Amniotic epithelial cell (primary cell): ENCODE data around the gene RPS4Y2.

Experiments
- DNase-seq: peaks from one replicate; pipeline ENCODE4 v3.0.0-alpha.2; 2010; ENCODE audit warnings: low read depth

Gene RPS4Y2

DNA sequence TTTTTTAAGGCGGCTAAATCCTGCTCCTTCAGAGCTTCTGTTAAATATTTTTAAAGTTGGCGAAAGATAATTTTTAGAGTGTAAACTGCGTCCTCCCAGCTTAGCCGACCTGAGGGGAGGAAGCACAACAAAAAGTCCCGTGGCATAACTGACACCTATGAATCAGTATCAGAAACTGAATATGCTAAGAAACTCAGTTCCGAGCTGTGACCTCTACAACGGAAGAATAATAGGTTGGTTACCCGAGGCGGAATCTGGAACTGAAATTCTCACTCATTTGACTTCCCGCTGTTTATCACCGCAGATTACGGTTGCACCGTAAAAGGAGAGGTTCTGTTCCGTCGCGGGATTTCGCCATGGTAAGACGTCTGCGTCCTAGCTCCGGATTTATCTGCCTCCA lies at the start of gene RPS4Y2:
Gene RPS4Y2 (plus strand): TSS at position 301 of the 400 bp plus-strand sequence. CDS start 56 bp downstream, at position 357.
- DNase-seq: no peak

DNA sequence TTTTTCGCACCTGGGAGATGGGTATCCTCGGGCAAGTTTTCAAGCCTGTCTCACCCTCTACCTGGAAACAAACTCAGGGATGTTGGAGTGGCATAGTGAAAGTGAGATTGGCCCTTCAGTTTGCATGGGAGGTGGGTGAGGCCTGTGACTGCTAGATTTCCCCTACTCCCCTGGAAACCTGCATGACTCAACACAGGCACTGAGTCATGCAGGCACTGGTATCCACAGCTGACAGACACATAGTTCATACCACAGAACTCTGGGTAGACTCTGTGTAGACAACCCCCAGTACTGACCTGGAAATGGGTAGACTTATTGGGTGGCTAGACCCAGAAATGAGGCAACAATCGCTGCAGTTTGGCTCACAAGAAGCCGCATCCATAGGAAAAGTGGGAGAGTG lies 41.5 kb upstream of the RPS4Y2 start:
- DNase-seq: no peak

DNA sequence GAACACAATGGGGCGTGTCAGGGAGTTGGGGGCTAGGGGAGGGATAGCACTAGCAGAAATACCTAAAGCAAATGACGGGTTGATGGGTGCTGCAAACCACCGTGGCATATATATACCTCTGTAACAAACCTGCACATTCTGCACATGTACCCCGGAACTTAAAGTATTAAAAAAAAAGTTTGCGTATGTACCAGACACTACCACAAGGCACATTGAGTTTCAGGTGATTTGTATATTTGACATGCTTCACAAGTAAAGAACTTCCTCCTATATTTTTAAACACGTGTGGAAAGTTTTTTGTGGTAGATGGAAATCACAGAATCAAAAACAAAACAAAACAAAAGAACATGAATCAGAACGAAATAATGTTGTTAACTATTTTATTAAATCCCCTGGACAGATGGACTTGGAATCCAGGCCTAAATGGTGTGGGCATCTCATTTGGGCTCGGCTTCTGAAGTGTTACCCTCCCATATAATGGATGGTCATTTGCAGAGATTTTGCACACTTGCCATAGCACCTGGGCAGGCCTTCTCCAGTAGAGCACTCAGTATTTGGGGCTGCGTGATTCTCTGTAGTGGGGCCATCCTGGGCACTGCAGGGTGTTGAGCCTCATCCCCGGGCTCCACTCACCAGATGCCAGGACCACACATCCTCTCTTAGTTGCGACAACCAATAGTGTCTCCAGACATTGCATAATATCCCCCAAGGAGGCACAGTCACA lies 29.6 kb upstream of the RPS4Y2 start:
- DNase-seq: no peak

DNA sequence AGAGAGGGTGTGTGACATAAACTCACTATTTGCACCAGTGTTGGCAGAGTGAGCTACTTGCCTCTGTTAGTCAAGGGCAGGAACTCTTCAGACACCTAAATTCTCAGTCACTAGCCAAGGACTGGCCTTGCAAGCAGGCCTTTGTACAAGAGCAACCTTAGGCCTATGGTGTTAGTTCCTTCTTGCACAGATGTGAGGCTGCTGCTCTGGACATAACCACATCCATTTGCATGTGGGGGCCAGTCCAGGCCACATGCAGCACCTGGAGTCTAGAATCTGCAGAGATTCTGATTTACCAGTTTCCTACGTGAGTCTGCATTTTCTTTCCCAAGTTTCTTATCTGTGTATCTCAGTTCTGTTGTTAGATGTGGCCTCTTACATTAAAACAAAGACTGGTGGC lies 20.7 kb upstream of the RPS4Y2 start:
- DNase-seq: no peak

DNA sequence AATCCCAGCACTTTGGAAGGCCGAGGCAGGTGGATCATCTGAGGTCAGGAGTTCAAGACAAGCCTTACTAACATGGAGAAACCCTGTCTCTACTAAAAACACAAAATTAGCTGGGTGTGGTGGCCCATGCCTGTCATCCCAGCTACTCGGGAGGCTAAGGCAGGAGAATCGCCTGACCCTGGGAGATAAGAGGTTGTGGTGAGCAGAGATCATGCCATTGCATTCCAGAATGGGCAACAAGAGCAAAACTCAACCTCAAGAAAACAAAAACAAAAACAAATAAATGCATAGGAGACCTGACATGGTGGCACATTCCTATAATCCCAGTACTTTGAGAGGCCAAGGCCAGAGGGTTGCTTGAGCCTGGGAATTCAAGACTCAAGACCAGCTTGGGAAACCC lies 16.1 kb upstream of the RPS4Y2 start:
- no peak for DNase-seq

DNA sequence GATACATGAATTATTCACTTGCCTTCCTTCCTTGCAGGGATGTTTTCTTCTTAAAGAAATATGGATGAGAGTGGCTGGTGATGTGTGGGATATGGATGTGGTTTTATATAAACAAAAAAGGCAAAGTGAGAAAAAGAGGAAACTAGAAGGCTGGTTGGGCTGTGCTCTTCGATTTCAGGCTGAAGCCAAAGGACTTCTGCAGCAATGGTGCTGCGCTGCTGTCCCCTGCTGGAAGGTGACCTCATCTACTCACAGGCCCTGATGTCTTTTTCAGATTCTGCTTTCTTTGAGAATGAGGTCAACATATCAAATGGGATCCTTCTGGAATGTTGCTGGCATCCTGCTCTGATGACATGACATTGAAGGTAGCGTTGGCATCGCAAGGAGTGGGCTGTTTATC lies 15.3 kb upstream of the RPS4Y2 start:
- no peak for DNase-seq

DNA sequence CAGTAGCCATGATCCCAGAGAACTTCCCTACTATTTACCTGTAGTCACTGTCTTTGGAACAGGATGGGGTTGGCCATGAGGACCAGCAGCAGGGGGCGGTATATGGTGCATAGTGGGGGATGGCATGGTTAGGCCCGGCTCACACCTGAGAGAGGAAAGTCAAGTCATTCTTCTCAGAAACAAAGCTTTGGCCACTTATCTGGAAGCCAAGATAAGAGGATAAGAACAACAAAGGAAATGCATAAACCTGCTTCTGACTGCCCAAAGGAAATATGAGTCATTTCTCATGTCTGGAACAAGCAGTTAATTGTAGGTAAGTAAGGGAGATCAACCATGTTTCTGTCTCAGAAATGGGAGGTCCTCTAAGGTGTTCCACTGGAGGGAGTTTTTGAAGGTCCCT lies 10.8 kb upstream of the RPS4Y2 start:
- no peak for DNase-seq

DNA sequence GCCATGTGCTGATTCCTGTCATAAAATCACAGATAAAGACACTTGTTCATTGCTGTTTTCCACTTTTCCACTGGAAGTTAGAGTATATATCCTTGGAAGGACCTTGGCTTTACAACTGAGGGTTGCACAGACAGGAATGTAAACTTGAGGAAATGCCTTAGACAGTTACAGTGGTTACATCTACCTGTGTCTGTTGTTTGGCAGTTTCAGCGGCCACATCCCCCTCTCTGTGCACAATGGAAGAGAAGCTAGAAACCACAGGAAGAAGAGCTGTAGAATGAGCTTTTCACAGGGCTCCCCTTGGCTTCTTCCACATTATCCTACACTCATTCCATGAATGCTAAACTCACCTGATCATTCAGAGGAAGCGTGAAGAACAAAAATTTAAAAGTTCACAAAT lies 9.0 kb upstream of the RPS4Y2 start:
- no peak for DNase-seq

DNA sequence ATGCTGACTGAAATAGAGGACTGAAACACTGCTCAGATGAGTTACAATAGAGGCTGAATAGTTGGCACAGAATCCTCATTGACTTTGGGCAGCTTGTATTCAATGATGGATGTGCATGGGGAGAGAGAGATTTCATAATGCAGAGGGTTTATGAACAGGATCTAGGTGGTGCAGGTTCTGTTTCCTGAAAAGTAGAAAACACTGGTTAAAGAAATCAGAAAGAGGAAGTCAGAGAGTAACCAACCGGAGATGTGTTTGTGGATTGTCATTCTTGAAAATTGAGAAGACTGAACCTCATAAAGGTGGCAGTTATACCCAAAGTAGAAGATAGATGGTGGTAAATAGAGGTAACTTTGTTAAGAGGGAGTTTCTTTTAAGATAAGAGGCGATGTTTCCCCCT lies 8.0 kb downstream of the RPS4Y2 start:
- DNase-seq: no peak

DNA sequence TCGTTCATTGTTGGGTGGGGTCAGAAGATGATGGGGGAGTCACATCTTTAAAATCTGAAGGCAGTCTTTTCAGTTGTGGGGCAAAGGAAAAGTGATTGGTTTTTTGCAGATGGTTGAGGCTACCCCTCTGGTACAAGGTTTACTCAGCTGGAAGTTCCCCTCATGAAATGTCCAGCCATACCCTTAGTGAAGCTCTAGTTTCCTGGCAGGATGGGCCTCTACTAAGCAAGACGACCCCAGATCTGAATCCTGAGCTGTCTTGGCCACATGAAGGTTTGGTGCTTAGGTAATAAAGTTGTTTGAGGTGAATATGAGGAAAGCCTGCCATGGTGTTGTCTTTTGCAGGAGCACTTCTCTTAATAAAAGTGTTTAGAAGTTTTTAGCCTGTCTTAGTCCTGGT lies 9.2 kb downstream of the RPS4Y2 start:
- DNase-seq: no peak

DNA sequence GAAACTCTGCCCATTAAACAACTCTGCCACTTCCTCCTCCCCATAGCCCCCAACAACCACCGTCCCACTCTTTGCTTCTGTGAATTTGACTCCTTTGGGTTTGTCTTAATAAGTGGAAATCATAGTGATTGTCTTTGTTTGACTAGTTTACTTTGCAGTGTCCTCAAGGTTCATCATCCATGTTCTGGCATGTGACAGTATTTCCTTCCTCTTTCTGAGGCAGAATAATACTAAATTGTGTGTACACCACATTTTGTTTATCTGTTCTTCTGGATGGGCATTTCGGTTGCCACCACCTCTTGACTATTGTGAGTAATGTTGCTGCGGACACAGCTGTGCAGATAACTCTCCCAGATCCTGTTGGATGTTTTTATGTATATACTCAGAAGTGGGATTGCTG lies 14.8 kb downstream of the RPS4Y2 start:
- no peak for DNase-seq

DNA sequence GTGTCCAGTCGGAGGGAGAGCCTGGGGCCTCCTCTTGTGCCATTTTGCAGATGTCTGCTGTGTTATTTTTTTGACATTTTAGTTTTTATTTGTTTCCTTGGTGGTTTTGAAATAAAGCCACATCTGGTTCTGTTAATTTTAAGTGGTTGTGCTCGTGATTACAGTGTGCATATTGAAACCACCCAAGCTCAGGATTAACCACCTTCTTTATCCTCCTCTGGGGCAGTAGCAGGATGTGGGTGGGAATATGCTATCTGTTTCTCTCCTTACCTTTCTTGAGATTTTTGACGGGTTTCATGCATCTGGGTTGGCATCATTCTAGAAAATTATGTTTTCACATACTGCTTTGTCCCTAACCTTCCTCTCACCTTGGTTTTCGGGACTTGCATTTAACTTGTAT lies 20.2 kb downstream of the RPS4Y2 start:
- no peak for DNase-seq

DNA sequence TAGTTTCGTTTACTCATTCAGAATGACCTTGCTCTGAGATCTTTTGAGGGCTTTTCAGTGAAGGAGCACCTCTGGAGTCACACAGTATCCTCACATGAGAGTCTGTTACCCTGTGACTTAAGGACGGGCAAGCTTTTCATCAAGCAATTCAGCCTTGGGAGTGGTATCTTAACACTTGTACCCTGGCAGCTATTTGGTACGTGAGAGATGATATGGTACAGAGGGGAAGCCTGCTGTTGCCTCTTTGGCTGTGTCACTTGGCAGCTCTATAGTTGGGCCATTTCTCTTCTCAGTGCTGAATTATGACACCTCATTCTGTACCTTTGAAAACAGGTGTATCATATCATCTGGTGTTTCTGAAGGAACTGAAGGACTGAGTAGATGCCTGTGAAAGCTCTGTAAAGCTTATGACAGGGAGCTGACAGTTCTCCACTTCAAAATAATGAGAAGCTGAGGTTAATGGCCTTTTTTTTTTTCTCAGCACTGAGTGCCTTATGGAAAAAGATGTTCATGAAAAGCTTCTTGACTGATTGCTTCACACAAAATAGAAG lies 24.3 kb downstream of the RPS4Y2 start:
- no peak for DNase-seq

DNA sequence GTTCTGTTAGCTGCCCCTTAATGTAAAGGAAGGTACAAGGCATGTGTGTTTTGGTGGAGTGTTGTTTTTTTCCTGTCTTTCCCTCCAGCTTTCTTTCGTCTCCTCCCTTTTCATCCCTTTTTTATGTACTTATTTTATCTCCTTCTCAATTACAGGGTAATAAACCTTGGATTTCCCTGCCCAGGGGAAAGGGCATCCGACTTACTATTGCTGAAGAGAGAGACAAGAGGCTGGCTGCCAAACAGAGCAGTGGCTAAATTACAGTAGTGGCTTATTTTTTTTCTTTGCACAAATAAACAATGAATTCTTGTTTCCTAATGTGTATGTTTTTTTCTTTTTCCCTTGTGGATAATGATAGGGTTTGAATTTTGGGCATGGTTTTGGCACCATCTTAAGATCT lies 24.9 kb downstream of the RPS4Y2 start:
- DNase-seq: no peak

DNA sequence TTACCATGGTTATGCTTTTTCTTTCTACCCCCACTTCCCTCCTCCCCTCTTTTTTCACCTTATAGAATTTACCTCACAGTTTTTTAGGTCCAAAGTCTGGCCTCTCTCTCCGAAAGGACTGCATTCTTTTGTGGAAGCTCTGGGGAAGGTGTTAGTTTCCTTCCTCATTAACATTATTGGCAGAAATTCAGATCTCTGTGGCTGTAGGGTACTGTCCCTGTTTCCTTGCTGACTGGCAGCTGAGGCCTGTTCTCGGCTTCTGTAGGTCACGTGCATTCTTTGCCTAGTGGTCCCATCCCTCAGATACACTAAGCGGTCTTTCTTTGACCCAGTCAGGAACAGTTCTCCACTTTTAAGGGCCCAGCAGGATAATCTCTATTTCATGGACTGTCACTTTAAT lies 25.5 kb downstream of the RPS4Y2 start:
- no peak for DNase-seq

DNA sequence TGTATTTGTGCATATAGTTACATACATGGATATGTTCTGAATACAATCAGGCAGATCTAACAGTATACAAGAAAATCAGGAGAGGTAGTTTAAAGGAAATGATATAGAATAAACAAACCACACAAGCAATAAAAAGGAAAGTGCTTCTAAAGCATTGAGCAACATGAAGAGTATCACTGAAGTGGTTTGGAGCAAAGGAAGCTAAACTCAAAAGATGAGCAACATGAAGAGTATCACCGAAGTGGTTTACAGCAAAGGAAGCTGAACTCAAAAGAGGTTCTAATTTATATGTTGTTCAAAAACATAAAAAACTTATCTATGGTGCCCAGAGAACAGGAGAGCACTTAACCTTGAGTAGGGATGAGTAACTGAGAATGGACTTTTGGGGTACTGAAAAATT lies 29.1 kb downstream of the RPS4Y2 start:
- DNase-seq: no peak

DNA sequence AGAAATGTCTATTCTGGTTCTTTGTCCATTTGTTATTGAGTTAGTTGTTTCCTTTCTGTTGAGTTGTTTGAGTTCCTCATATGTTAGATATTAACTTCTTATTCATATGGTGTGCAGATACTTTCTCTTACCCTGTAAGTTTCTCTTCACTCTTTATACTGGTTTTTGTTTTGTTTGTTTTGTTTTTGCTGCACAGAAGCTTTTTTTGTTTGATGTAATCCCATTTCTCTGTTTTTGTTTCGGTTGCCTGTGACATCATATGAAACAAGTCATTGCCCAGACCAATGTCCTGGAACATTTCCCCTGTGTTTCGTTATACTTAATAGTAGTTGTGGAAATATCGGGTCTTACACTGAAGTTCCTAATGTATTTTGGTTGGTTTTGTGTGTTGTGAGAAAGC lies 31.2 kb downstream of the RPS4Y2 start:
- no peak for DNase-seq

DNA sequence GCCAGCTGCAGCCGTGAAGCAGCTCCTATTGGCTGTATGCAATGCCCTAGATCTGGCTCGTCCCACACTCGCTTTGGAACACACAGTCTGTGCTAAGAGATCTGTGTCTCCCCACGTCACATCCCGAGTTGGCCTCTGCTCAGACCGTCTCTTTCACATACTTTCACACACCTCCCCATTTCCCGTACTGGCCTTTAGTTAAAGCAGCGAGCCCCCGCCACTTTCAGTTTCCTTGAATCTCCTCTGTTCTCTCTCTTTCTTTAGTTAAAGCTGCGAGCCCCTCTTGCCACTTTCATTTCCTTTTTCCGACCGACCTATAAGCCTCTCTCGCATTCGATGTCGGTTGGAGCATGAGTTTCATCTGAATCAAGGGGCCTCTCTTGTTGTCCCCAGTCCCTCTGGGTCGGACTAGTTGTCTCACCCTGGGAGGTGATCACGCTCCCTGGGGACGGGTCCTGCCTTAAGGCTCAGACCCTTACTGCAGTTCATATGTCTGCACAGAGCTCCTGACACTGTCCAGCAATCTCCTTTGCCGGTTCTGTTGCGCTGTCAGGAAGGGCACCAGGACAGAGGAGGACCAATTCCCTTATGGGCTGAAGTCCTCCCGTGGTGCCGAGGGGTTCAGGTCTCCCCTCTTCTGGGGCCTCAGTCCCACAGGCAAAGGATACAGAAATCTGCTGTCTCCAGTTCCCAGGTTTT lies 42.6 kb downstream of the RPS4Y2 start:
- no peak for DNase-seq

DNA sequence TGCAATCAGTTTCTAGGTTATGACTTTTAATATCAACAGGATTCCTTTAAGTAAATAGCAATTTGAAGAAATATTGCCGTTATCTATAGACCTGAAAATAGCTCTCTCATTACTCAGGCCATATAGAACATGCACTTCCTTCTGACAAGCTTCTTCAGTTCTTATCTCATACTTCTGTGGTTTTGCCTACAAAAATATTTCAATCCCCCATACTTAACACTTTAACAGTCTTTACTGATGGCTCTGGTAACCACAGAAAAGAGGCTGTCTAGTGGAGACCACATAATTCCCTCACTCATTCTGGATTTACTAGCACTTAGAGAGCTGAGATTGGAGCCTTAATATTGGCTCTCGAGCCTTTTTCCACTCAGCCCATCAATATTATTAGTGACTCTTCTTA lies 46.8 kb downstream of the RPS4Y2 start:
- no peak for DNase-seq

DNA sequence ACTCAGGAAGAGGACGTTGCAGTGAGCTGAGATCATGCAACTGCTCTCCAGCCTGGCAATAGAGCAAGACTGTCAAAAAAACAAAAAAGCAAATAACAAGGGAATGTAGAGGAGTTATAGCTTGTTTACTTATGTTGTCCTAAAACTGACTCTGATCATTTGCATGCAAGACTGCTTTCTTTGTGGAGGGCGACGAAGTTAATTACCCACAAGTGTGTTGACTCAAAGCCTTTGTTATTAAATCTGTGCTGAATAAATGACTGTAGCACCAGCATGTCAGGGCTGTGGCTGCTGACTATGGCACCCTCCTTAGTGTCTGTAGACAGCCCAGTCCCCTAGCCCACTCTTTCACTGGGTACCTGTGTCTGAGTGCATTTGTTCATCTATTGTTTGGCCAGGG lies 50.3 kb downstream of the RPS4Y2 start:
- no peak for DNase-seq

DNA sequence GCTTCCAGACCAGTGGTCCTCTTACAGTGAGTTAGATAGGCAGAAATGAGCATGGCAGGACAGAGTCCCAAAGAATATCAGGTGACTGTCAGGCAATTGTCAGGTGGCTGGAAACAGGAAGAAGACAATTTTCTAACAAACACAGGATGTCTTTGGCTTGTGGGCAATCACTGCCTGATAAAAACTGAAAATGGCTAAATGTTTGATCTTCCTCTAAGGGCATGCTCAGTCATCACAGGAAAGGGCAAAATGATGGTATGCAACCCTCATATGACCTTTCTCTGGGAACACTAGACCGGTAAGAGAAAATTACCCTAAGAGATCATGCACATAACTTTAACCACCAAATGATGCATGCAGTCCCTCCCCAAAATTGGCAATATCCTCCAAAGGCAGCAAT lies 57.6 kb downstream of the RPS4Y2 start:
- no peak for DNase-seq

DNA sequence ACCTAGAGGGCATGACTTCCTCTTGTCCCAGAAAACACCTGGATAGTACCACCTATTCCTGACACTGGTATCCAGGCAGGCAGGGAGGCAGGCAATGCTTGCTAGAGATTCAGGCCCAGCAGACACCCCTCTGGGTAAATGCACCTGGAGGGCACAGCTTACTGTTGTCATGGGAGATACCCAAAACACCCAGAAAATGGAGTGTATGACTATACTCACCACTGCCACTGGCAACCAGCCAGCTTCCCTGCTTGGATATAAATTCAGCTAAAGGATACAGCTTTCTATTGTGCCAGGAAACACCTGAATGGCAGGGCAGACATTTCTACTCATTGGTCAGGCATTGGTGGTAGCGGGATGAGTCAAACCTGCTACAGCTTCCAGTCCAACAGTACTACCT lies 58.9 kb downstream of the RPS4Y2 start:
- DNase-seq: no peak

DNA sequence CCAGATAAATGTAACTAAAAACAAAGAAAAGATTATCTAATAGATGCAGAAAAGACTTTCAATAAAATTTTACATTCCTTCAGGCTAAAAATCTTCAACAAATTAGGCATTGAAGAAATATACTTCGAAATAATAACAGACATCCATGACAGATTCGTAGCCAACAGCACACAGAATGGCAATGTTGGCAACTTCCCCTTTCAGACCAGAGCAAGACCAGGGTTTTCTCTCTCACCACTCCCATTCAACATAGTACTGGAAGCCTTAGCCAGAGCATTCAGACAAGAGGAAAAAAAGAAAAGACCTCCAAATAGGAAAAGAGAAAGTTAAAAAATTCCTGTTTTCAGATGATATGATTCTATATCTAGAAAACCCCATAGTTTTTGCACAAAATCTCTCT lies 61.2 kb downstream of the RPS4Y2 start:
- no peak for DNase-seq
